ENCODE data around the gene MS4A1. TPM values are rescaled to one million over a fixed set of nuclear protein-coding genes. Genes with fewer than 3 reads are reported as not detected.

MS4A1 gene
- polyA plus RNA-seq, 3 donors: 0.88 to 8.0 (median 1.3) TPM

DNA sequence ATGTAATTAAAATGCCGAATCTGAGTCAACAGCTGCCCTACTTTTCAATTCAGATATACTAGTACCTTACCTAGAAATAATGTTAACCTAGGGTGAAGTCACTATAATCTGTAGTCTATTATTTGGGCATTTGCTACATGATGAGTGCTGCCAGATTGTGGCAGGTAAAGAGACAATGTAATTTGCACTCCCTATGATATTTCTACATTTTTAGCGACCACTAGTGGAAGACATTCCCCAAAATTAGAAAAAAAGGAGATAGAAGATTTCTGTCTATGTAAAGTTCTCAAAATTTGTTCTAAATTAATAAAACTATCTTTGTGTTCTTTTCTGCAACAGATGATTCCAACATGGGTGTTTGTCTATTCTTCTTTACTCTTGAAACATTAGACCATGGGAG lies 14.1 kb downstream of the MS4A1 start:
- Histone ChIP-seq H3K27ac (ENCODE audit: low read depth in 1 of 2, low read length in 2 of 2) (no peak overlapping the region), H3K36me3 (replicated peaks in 1 of 2; ENCODE audit: control insufficient read depth in 1 of 2, insufficient read depth in 2 of 2, low read length in 2 of 2) (no peaks in the 10 kb centered on the region), H3K79me2 (ENCODE audit: insufficient read depth, low read length) (no peaks in the 10 kb centered on the region), H4K20me1 (ENCODE audit: insufficient read depth, low read length) (no peaks in the 10 kb centered on the region), H3K4me2 (replicated peaks; ENCODE audit: extremely low read depth, low read length, poor library complexity, severe bottlenecking) (no peak overlapping the region), H3K27me3 (ENCODE audit: control insufficient read depth in 2 of 2, insufficient read depth in 2 of 2, low read length in 2 of 2) (no peaks in the 10 kb centered on the region), H3K4me1 (ENCODE audit: control insufficient read depth in 1 of 2, insufficient read depth in 2 of 2, low read length in 2 of 2) (peaks cover 12 to 17% of the 10 kb centered on the region in 2 donors), H3K9me3 (replicated peaks in 1 of 2; ENCODE audit: control insufficient read depth in 1 of 2, insufficient read depth in 1 of 2, low read length in 2 of 2) (no peaks in the 10 kb centered on the region), H3K9ac (ENCODE audit: insufficient read depth, low read length, poor library complexity, severe bottlenecking) (no peak overlapping the region), H2AFZ (ENCODE audit: insufficient read depth, low read depth, low read length, poor library complexity, severe bottlenecking) (peak overlapping the region; percentile 15), H3K4me3 (replicated peaks in 1 of 3; ENCODE audit: low read depth in 2 of 3, low read length in 3 of 3) (no peak overlapping the region)
- Mint-ChIP-seq H3K4me3 (no peak overlapping the region), H3K27ac (no peak overlapping the region), H3K27me3 (ENCODE audit: low read depth in 3 of 3) (peaks cover 0 to 2% (median 0%) of the 10 kb centered on the region in 3 donors), H3K4me1 (peaks cover 17% of the 10 kb centered on the region), H3K9me3 (peaks cover 0 to 4% (median 2%) of the 10 kb centered on the region in 7 donors), H3K36me3 (no peaks in the 10 kb centered on the region)
- TF ChIP-seq, protein P1, sequence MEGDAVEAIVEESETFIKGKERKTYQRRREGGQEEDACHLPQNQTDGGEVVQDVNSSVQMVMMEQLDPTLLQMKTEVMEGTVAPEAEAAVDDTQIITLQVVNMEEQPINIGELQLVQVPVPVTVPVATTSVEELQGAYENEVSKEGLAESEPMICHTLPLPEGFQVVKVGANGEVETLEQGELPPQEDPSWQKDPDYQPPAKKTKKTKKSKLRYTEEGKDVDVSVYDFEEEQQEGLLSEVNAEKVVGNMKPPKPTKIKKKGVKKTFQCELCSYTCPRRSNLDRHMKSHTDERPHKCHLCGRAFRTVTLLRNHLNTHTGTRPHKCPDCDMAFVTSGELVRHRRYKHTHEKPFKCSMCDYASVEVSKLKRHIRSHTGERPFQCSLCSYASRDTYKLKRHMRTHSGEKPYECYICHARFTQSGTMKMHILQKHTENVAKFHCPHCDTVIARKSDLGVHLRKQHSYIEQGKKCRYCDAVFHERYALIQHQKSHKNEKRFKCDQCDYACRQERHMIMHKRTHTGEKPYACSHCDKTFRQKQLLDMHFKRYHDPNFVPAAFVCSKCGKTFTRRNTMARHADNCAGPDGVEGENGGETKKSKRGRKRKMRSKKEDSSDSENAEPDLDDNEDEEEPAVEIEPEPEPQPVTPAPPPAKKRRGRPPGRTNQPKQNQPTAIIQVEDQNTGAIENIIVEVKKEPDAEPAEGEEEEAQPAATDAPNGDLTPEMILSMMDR (IDR thresholded peaks at IDR 0.05): no peak
- WGBS (ENCODE audit: insufficient coverage): no CpG with 5 or more reads among the region's 2 CpGs
- no peak for DNase-seq
- intact Hi-C loops (cut with micrococcal nuclease): no loop called here

DNA sequence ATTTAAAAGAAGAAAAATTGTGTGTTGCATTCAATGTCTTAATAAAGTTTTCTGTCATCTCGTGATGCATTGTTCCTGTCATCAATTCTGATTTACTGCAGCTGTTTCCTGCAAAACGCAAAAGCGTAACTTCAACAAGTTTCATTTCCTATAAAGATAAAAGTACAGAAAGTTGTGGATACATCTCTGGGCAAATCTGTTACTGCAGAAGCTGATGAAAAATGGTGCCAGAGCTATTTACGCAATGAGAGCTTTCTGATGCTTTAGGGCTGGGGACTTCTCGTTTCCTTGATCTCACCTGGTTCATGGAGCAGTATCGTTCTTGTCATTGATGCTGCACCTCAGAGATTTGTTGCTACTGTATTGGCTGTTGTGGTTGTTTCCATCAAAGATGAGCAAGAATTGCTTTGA lies 21.4 kb downstream of the MS4A1 start:
- Histone ChIP-seq H3K36me3 (replicated peaks in 1 of 2; ENCODE audit: control insufficient read depth in 1 of 2, insufficient read depth in 2 of 2, low read length in 2 of 2) (no peaks in the 10 kb centered on the region), H3K27me3 (ENCODE audit: control insufficient read depth in 2 of 2, insufficient read depth in 2 of 2, low read length in 2 of 2) (no peaks in the 10 kb centered on the region), H2AFZ (ENCODE audit: insufficient read depth, low read depth, low read length, poor library complexity, severe bottlenecking) (peak overlapping the region; percentile 14), H3K4me1 (ENCODE audit: control insufficient read depth in 1 of 2, insufficient read depth in 2 of 2, low read length in 2 of 2) (peaks cover 17 to 23% of the 10 kb centered on the region in 2 donors), H3K4me3 (replicated peaks in 1 of 3; ENCODE audit: low read depth in 2 of 3, low read length in 3 of 3) (peak overlapping the region in 1 of 3 experiments; percentile 22), H4K20me1 (ENCODE audit: insufficient read depth, low read length) (no peaks in the 10 kb centered on the region), H3K79me2 (ENCODE audit: insufficient read depth, low read length) (no peaks in the 10 kb centered on the region), H3K9me3 (replicated peaks in 1 of 2; ENCODE audit: control insufficient read depth in 1 of 2, insufficient read depth in 1 of 2, low read length in 2 of 2) (no peaks in the 10 kb centered on the region), H3K4me2 (replicated peaks; ENCODE audit: extremely low read depth, low read length, poor library complexity, severe bottlenecking) (peak overlapping the region; percentile 0), H3K27ac (ENCODE audit: low read depth in 1 of 2, low read length in 2 of 2) (no peak overlapping the region), H3K9ac (ENCODE audit: insufficient read depth, low read length, poor library complexity, severe bottlenecking) (no peak overlapping the region)
- peaks cover 0 to 4% (median under 1%) of the 10 kb centered on the region in 7 donors for H3K9me3 Mint-ChIP-seq
- H3K36me3 Mint-ChIP-seq: peaks cover 0 to 2% of the 10 kb centered on the region in 2 donors
- intact Hi-C loops (cut with micrococcal nuclease): no loop called here
- DNase-seq: peak; percentile 32 to 46 (median 44)
- peak overlapping the region in 4 of 7 donors; percentile 24 to 83 (median 68) for H3K27ac Mint-ChIP-seq
- H3K27me3 Mint-ChIP-seq (ENCODE audit: low read depth in 3 of 3): no peaks in the 10 kb centered on the region
- H3K4me1 Mint-ChIP-seq: peaks cover 23% of the 10 kb centered on the region
- H3K4me3 Mint-ChIP-seq: no peak overlapping the region
- WGBS (ENCODE audit: insufficient coverage): 0% methylated on average over 3 of the region's 6 CpGs
- TF ChIP-seq, protein P1 (IDR thresholded peaks at IDR 0.05): no peak

All from CD14-positive monocyte (primary cell).